Endothelial cell (in vitro differentiated cells): ENCODE data around the gene KDM1B. TPM values are rescaled to one million over a fixed set of nuclear protein-coding genes. Genes with fewer than 3 reads are reported as not detected.

Experiments
- DNase-seq: peaks from one replicate; pipeline ENCODE4 v3.0.0; 2021; ENCODE audit warnings: low spot score
- H3K27ac Mint-ChIP-seq: one replicate; pipeline ENCODE4 v1.8.0; 2021; ENCODE audit warnings: mixed read lengths, inconsistent platforms; ENCODE audit not compliant: unreplicated experiment
- H3K27me3 Mint-ChIP-seq: one replicate; pipeline ENCODE4 v1.8.0; 2021; ENCODE audit warnings: mild to moderate bottlenecking, moderate library complexity, mixed read lengths, inconsistent platforms; ENCODE audit not compliant: unreplicated experiment
- H3K36me3 Mint-ChIP-seq: one replicate; pipeline ENCODE4 v1.8.0; 2021; ENCODE audit warnings: mild to moderate bottlenecking, low read depth, mixed read lengths, inconsistent platforms; ENCODE audit not compliant: unreplicated experiment
- H3K4me1 Mint-ChIP-seq: one replicate; pipeline ENCODE4 v1.8.0; 2021; ENCODE audit warnings: mild to moderate bottlenecking, mixed read lengths, inconsistent platforms; ENCODE audit not compliant: unreplicated experiment
- H3K4me3 Mint-ChIP-seq: one replicate; pipeline ENCODE4 v1.8.0; 2021; ENCODE audit warnings: mild to moderate bottlenecking, mixed read lengths, inconsistent platforms; ENCODE audit not compliant: unreplicated experiment
- H3K9me3 Mint-ChIP-seq: one replicate; pipeline ENCODE4 v1.8.0; 2021; ENCODE audit warnings: mixed read lengths, inconsistent platforms; ENCODE audit not compliant: unreplicated experiment
- total RNA-seq: library from RNA; stranded (reverse); fragmentation: NEBNext Ultra II Directional; extraction: Animal tissue kit (Norgen Biotek cat#: 25700); gene quantifications from one replicate; pipeline ENCODE4 v1.2.1, GENCODE V29; 2021; ENCODE audit not compliant: unreplicated experiment
- TF ChIP-seq, protein P1 (sequence below): fragments of 200-600 bp; sonication (generic); IDR thresholded peaks from one replicate; pipeline ENCODE4 v1.5.0; 2021; ENCODE audit warnings: antibody characterized with exemption; ENCODE audit not compliant: unreplicated experiment

KDM1B gene
- total RNA-seq, 1 donor from 2014 or later = 14.9 TPM

DNA sequence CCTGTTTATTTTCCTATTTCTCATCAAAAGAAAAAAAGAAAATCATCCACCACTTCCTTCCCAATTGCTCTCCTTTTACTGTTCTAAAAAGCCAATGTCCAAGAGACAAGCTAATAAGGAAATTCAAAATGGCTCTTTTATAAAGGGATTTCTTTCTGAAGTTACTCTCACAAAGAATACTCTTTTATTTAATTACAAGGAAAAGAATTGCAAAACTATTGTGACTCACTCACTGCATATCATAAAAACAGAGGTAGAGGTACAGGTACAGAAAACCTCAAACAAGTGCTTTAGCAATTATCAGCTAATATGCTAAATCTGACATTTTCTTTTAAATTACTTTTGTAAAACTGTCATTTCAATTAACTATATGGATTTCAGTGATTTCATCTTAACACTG lies 91.0 kb downstream of the KDM1B start:
- Mint-ChIP-seq H3K4me3 (no peak overlapping the region), H3K36me3 (peaks cover 25% of the 10 kb centered on the region), H3K27ac (no peak overlapping the region), H3K9me3 (no peaks in the 10 kb centered on the region), H3K4me1 (peaks cover 4% of the 10 kb centered on the region), H3K27me3 (no peaks in the 10 kb centered on the region)
- DNase-seq = no peak
- TF ChIP-seq, protein P1, sequence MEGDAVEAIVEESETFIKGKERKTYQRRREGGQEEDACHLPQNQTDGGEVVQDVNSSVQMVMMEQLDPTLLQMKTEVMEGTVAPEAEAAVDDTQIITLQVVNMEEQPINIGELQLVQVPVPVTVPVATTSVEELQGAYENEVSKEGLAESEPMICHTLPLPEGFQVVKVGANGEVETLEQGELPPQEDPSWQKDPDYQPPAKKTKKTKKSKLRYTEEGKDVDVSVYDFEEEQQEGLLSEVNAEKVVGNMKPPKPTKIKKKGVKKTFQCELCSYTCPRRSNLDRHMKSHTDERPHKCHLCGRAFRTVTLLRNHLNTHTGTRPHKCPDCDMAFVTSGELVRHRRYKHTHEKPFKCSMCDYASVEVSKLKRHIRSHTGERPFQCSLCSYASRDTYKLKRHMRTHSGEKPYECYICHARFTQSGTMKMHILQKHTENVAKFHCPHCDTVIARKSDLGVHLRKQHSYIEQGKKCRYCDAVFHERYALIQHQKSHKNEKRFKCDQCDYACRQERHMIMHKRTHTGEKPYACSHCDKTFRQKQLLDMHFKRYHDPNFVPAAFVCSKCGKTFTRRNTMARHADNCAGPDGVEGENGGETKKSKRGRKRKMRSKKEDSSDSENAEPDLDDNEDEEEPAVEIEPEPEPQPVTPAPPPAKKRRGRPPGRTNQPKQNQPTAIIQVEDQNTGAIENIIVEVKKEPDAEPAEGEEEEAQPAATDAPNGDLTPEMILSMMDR = no peak

- Mint-ChIP-seq H3K27ac (peak overlapping the region; percentile 33), H3K4me3 (no peak overlapping the region), H3K27me3 (no peaks in the 10 kb centered on the region), H3K4me1 (peaks cover 4% of the 10 kb centered on the region), H3K9me3 (no peaks in the 10 kb centered on the region), H3K36me3 (peaks cover 25% of the 10 kb centered on the region)
- DNase-seq = no peak
- TF ChIP-seq, protein P1 = no peak
These were observed 91.8 kb downstream of the KDM1B start for GRCh38 chr6:18247002-18247401.

GRCh38 chr6:18248698-18249097 lies 93.5 kb downstream of the KDM1B start:
- Mint-ChIP-seq H3K27ac (no peak overlapping the region), H3K4me3 (no peak overlapping the region), H3K9me3 (no peaks in the 10 kb centered on the region), H3K4me1 (peaks cover 4% of the 10 kb centered on the region), H3K36me3 (peaks cover 14% of the 10 kb centered on the region), H3K27me3 (no peaks in the 10 kb centered on the region)
- TF ChIP-seq, protein P1 = no peak
- no peak for DNase-seq

DNA sequence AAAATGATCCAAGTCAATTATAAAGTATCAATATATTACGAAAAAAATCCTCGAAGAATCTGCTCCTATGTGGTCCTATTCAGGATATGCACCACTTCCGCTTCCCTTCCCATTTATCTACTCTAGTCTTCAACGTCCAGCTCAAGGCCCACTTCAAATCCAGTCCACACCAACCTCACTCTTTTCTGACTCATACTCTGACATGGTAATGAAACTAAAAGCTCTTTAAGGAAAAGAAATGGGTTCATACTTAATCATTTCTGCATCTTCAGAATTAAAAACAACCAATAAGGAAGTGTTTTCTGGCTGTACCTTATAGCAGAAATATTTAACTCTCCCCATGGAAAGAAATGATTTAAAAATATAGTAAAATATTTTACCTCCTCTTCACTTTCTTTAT lies 94.0 kb downstream of the KDM1B start:
- no peaks in the 10 kb centered on the region for H3K9me3 Mint-ChIP-seq
- no peak overlapping the region for H3K27ac Mint-ChIP-seq
- TF ChIP-seq, protein P1 = no peak
- H3K4me3 Mint-ChIP-seq = no peak overlapping the region
- no peak for DNase-seq
- H3K4me1 Mint-ChIP-seq = peaks cover 4% of the 10 kb centered on the region
- H3K27me3 Mint-ChIP-seq = no peaks in the 10 kb centered on the region
- peaks cover 14% of the 10 kb centered on the region for H3K36me3 Mint-ChIP-seq

DNA sequence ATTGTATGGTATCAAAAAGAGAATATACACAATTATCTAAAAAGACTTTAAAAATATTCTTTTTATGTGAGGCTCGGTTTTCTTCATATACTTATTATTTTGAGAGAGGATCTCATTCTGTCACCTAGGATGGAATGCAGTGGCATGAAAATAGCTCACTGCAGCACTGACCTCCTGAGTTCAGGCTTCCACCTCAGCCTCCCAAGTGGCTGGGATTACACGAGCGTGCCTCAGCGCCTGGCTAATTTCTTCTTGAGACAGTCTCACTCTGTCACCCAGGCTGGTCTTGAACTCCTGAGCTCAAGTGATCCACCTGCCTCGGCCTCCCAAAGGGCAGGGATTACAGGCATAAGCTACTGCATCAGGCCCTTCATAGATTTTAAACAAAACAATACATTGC lies 98.4 kb downstream of the KDM1B start:
- Mint-ChIP-seq H3K27me3 (no peaks in the 10 kb centered on the region), H3K4me1 (no peaks in the 10 kb centered on the region), H3K9me3 (no peaks in the 10 kb centered on the region), H3K4me3 (no peak overlapping the region), H3K36me3 (peaks cover 21% of the 10 kb centered on the region), H3K27ac (no peak overlapping the region)
- no peak for DNase-seq
- TF ChIP-seq, protein P1 = no peak
